ENCODE results near the gene XPO1. TPM values are rescaled to one million over a fixed set of nuclear protein-coding genes. Genes with fewer than 3 reads are reported as not detected.

The XPO1 gene
- total RNA-seq, 1 experiment from 2014 or later = 247 TPM

- CTCF ChIA-PET = no interaction called here
- intact Hi-C loops (cut with micrococcal nuclease; ENCODE audit: unreplicated experiment) = no loop called here
Observed at GRCh38 chr2:61433606-61434005, 104.5 kb downstream of the XPO1 start.

GRCh38 chr2:61432990-61433389 is 105.2 kb downstream of the XPO1 start:
- ChIA-PET CTCF (no interaction called here), POLR2A (ENCODE audit: low non-redundant PET) (no interaction called here)
- Histone ChIP-seq H3K9me3 (ENCODE audit: low read depth, low read length, poor library complexity, severe bottlenecking) (peaks cover 25% of the 10 kb centered on the region), H3K27me3 (replicated peaks; ENCODE audit: insufficient read depth, low read depth, low read length, poor library complexity) (no peaks in the 10 kb centered on the region), H3K4me3 (ENCODE audit: low read depth, low read length, poor library complexity, severe bottlenecking) (no peak overlapping the region), H3K36me3 (ENCODE audit: insufficient read depth, low read length, poor library complexity, severe bottlenecking) (no peaks in the 10 kb centered on the region), H3K4me1 (ENCODE audit: insufficient read depth, low read length, poor library complexity, severe bottlenecking) (no peaks in the 10 kb centered on the region), H3K27ac (ENCODE audit: low read depth, low read length, poor library complexity, severe bottlenecking) (no peak overlapping the region)
- no peak for TF ChIP-seq CTCF (conservative IDR thresholded peaks at IDR 0.05; ENCODE audit: low read depth, low read length)
- no peak for TF ChIP-seq EZH2 (IDR thresholded peaks at IDR 0.05; ENCODE audit: borderline replicate concordance, low read depth, low read length, poor library complexity, severe bottlenecking)
- BruUV-seq (replicated peaks) = no TSS peak
- no peak for DNase-seq (ENCODE audit: low spot score)
- intact Hi-C loops (cut with micrococcal nuclease; ENCODE audit: unreplicated experiment) = no loop called here

More at GRCh38 chr2:61433606-61434005, 104.5 kb downstream of the XPO1 start:
- H3K27me3 ChIP-seq (replicated peaks; ENCODE audit: insufficient read depth, low read depth, low read length, poor library complexity) = no peaks in the 10 kb centered on the region
- no peaks in the 10 kb centered on the region for H3K36me3 ChIP-seq (ENCODE audit: insufficient read depth, low read length, poor library complexity, severe bottlenecking)
- no peak overlapping the region for H3K4me3 ChIP-seq (ENCODE audit: low read depth, low read length, poor library complexity, severe bottlenecking)
- BruUV-seq (replicated peaks) = no TSS peak
- H3K27ac ChIP-seq (ENCODE audit: low read depth, low read length, poor library complexity, severe bottlenecking) = no peak overlapping the region
- H3K9me3 ChIP-seq (ENCODE audit: low read depth, low read length, poor library complexity, severe bottlenecking) = peaks cover 26% of the 10 kb centered on the region
- no peak for DNase-seq (ENCODE audit: low spot score)
- POLR2A ChIA-PET (ENCODE audit: low non-redundant PET) = no interaction called here
- TF ChIP-seq CTCF (conservative IDR thresholded peaks at IDR 0.05; ENCODE audit: low read depth, low read length) = no peak
- TF ChIP-seq EZH2 (IDR thresholded peaks at IDR 0.05; ENCODE audit: borderline replicate concordance, low read depth, low read length, poor library complexity, severe bottlenecking) = no peak
- H3K4me1 ChIP-seq (ENCODE audit: insufficient read depth, low read length, poor library complexity, severe bottlenecking) = no peaks in the 10 kb centered on the region

GRCh38 chr2:61431345-61431744 is 106.8 kb downstream of the XPO1 start:
- no peak for DNase-seq (ENCODE audit: low spot score)
- no peaks in the 10 kb centered on the region for H3K4me1 ChIP-seq (ENCODE audit: insufficient read depth, low read length, poor library complexity, severe bottlenecking)
- ChIA-PET CTCF (no interaction called here), POLR2A (ENCODE audit: low non-redundant PET) (no interaction called here)
- BruUV-seq (replicated peaks) = no TSS peak
- no peak overlapping the region for H3K4me3 ChIP-seq (ENCODE audit: low read depth, low read length, poor library complexity, severe bottlenecking)
- intact Hi-C loops (cut with micrococcal nuclease; ENCODE audit: unreplicated experiment) = no loop called here
- H3K9me3 ChIP-seq (ENCODE audit: low read depth, low read length, poor library complexity, severe bottlenecking) = peaks cover 15% of the 10 kb centered on the region
- H3K27ac ChIP-seq (ENCODE audit: low read depth, low read length, poor library complexity, severe bottlenecking) = no peak overlapping the region
- no peaks in the 10 kb centered on the region for H3K36me3 ChIP-seq (ENCODE audit: insufficient read depth, low read length, poor library complexity, severe bottlenecking)
- no peak for TF ChIP-seq EZH2 (IDR thresholded peaks at IDR 0.05; ENCODE audit: borderline replicate concordance, low read depth, low read length, poor library complexity, severe bottlenecking)
- TF ChIP-seq CTCF (conservative IDR thresholded peaks at IDR 0.05; ENCODE audit: low read depth, low read length) = no peak
- no peaks in the 10 kb centered on the region for H3K27me3 ChIP-seq (replicated peaks; ENCODE audit: insufficient read depth, low read depth, low read length, poor library complexity)

Other genes with a start within 250 kb of the XPO1 start
- 97.1 and 98.5 TPM in 2 replicates for gene USP34, start 67.3 kb downstream of the XPO1 start, total RNA-seq (2021)